HepG2 (cell line): ENCODE data around the gene FNIP2. TPM values are rescaled to one million over a fixed set of nuclear protein-coding genes. Genes with fewer than 3 reads are reported as not detected.
A peak's percentile ranks its signal among the peaks of the same experiment; 100 is the strongest.

Source experiments
- ADNP ChIP-seq: sonication (generic); formaldehyde crosslinking; IDR thresholded peaks from 2 replicates; pipeline ENCODE4 v1.4.0; 2020; ENCODE audit warnings: missing genetic modification reagents
- HNF1A ChIP-seq, 2 experiments: sonication (generic) in 1 of 2; formaldehyde crosslinking in 1 of 2; IDR thresholded peaks; 2 replicates each; pipeline versions ENCODE4 v1.4.0 to v1.6.1; 2016 to 2020; ENCODE audit warnings: borderline replicate concordance in 1 of 2, low read depth in 1 of 2, mild to moderate bottlenecking in 1 of 2, missing genetic modification reagents in 1 of 2
- ISX ChIP-seq: sonication (generic); formaldehyde crosslinking; conservative IDR thresholded peaks from 2 replicates; pipeline ENCODE4 v1.5.0; 2020; ENCODE audit warnings: missing genetic modification reagents
- KAT8 ChIP-seq: IDR thresholded peaks from 2 replicates; pipeline ENCODE4 v1.6.1; 2016; ENCODE audit warnings: missing genetic modification reagents, missing compliant biosample characterization
- KLF9 ChIP-seq: IDR thresholded peaks from 2 replicates; pipeline ENCODE4 v1.6.1; 2016; ENCODE audit warnings: low read depth
- MAFG ChIP-seq: sonication (generic); formaldehyde crosslinking; IDR thresholded peaks from 2 replicates; pipeline ENCODE4 v1.5.1; 2020; ENCODE audit warnings: mild to moderate bottlenecking, missing genetic modification reagents
- PHF21A ChIP-seq: sonication (generic); formaldehyde crosslinking; IDR thresholded peaks from 2 replicates; pipeline ENCODE4 v1.5.0; 2020; ENCODE audit warnings: mild to moderate bottlenecking, missing genetic modification reagents
- PTBP1 ChIP-seq: fragments of 200-400 bp; formaldehyde crosslinking; IDR thresholded peaks from 2 replicates; pipeline ENCODE4 v1.6.1; 2018; ENCODE audit warnings: low read length, low read depth; ENCODE audit not compliant: poor library complexity, severe bottlenecking
- SYNCRIP ChIP-seq: fragments of 200-400 bp; formaldehyde crosslinking; IDR thresholded peaks from 2 replicates; pipeline ENCODE4 v1.6.1; 2018; ENCODE audit warnings: mild to moderate bottlenecking, low read depth, low read length; ENCODE audit not compliant: insufficient read depth
- ZBTB2 ChIP-seq: sonication (generic); formaldehyde crosslinking; IDR thresholded peaks from 2 replicates; pipeline ENCODE4 v1.8.0; 2022; ENCODE audit warnings: low read depth, missing genetic modification reagents
- ZNF318 ChIP-seq: sonication (generic); formaldehyde crosslinking; IDR thresholded peaks from 2 replicates; pipeline ENCODE4 v1.4.0; 2020; ENCODE audit warnings: mild to moderate bottlenecking, missing genetic modification reagents
- ZNF639 ChIP-seq: conservative IDR thresholded peaks from 2 replicates; pipeline ENCODE4 v1.6.1; 2018; ENCODE audit warnings: missing genetic modification reagents
- polyA plus RNA-seq, 8 experiments: library from polyadenylated mRNA; depleted of rRNA in 3 of 8; stranded (reverse) in 7 of 8; unstranded in 1 of 8; fragments of >200 nt; fragmentation: Illumina TruSeq in 4 of 8; extraction: Trizol in 4 of 8; gene quantifications; 2 replicates each; pipeline versions ENCODE4 v1.2.1 to v1.2.3, GENCODE V29; 2011 to 2016; ENCODE audit warnings: low read depth in 4 of 8, missing spikeins in 1 of 8, mixed read lengths in 1 of 8; ENCODE audit not compliant: insufficient read depth in 1 of 8
- total RNA-seq, 5 experiments: library from RNA; depleted of rRNA; stranded (reverse); fragments of >200 nt; fragmentation: Illumina TruSeq; extraction: Trizol; gene quantifications; 2 replicates each; pipeline ENCODE4 v1.2.3, GENCODE V29; 2016; ENCODE audit warnings: low read depth in 1 of 5

The FNIP2 gene
- total and polyA plus RNA-seq, 2 of the 13 experiments (the other 11 are each of a cell fraction or from before 2014, with no cell fraction given) = 15.5 to 21.0 TPM

- TF ChIP-seq ZNF318 (CRISPR knock-in tag) (no peak), KLF9 (CRISPR knock-in tag) (no peak), ISX (no peak), HNF1A (IDR thresholded peaks at IDR 0.05; ENCODE audit: low read depth) (no peak), HNF1A (CRISPR knock-in tag; IDR thresholded peaks at IDR 0.05; ENCODE audit: borderline replicate concordance) (no peak), KAT8 (CRISPR knock-in tag) (peak; percentile 8; the same call in 1 of the 2 replicates), MAFG (CRISPR knock-in tag) (no peak), PHF21A (CRISPR knock-in tag) (peak; percentile 41; the same call in 1 of the 2 replicates), PTBP1 (no peak), SYNCRIP (no peak), ZBTB2 (CRISPR knock-in tag) (no peak), ZNF639 (CRISPR knock-in tag) (no peak), ADNP (CRISPR knock-in tag) (no peak)
Observed at GRCh38 chr4:158782551-158783360, 13.9 kb downstream of the FNIP2 start (continued).
